NCI-H2107 treated with DMSO at 0.1 percent for 48 hours (cell line): ENCODE measurements around the gene FOXO3.
"Not testable (repeated sequence)": the region's sequence is repeated elsewhere in the genome, so short reads cannot be mapped to it uniquely, and the experiment has no call there.

Experiments used
- DNase-seq: peaks from one replicate; lab custom pipeline; 2025; ENCODE audit not compliant: unreplicated experiment; lab: John Stamatoyannopoulos, UW

FOXO3 gene

GRCh38 chr6:108560463-108561308 lies at the start of gene FOXO3:
Gene FOXO3 (plus strand): TSS chr6:108560917. CDS start chr6:108561209, 292 bp downstream.
- DNase-seq = peak; percentile 30

GRCh38 chr6:108518714-108519576 lies 41.8 kb upstream of the FOXO3 start:
- no peak for DNase-seq

DNA sequence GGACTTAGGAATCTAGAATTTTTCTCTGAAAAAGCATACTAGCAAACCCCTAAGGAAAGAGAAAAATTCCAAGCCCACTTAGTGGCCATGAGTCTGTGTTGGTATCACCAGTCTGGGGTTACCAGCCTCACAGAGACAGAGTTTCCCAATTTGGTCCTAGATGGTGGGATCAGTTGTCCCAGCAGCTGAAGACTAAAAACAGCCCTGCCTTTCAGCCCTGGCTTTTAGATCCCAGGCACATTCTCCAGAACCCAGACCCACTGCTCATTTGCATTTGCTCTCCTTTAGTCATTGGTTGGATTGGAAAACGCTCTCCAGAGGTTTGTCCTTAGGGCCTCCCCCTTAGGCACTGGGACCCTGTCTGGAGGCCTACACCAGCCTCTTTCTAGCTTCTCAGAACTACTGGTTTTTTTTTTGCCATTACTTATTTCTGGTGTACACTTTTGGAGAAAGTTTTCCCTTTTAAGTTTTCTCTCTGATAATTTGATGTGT lies 39.1 kb upstream of the FOXO3 start:
- no peak for DNase-seq

DNA sequence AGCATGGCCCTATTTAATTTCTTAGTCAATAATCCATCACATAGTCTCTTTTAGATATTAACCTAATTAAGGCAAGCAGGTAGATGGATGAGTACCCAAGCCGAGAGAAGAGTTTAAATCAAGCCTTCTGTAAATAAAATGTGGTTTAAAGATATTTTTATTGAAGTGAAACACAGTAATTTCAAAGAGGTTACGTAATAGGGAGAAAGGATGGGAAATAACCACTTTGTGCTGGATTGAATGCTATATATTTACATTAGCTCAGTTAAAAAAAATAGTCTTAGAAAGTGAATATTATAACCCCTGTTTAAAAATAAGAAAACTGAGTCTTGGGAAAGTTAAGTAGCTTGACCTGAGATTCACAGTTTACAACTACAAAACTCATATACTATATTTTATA lies 37.0 kb upstream of the FOXO3 start:
- no peak for DNase-seq

DNA sequence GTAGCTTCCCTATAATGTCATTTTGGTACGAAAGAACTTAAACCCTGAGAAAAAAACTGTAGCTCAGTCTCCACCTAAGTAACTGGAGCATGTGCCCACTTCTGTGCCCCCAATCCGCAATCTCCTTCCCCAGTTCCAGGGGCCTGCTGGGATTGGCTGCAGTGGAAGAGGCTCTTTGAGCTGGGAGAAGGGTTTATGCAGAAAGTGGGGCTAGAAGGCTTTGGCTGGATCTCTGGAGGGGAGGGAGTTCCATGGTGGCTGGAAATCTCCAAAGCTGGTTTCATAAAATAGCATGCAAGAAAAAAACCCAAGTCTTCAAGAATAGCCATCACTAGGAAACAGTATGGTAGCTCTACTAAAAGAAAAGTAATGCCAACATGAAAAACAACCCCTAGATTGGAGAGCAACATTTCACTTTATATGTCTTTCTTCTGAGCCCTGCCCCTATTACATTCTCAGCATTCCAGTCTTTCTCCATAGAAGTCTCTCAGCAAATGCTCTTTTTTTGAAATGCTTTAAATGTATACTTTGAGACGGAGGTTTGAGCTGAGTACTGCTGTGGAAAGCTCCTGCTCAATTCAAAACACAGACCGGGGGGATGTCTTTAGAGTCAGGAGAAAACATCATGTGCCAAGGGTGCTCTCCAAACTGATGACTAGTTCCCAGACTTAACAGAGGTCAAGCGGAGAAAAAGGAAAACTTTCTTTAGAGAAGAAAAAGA lies 36.0 kb upstream of the FOXO3 start:
- DNase-seq = no peak

DNA sequence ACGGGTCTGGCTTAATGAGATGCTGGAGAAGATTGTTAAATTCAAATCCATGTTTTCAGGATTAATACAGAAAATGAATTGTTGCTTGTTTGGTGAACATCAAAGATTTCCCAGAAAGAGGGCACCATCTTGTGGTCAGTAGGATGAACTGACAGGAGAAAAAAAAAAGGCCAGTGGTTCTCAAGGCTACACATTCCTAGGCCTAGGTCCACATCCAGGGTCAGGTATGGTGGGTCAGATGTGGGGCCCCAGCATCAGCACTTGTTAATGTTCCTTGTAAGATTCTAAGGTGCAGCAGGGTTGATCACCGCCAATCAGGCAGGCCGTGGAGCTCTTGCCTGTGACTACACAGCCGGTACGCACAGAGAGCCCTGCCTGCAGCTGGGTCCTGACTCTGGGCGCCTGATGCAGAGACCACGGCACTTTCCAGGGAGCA lies 34.0 kb upstream of the FOXO3 start:
- DNase-seq = peak; percentile 77

DNA sequence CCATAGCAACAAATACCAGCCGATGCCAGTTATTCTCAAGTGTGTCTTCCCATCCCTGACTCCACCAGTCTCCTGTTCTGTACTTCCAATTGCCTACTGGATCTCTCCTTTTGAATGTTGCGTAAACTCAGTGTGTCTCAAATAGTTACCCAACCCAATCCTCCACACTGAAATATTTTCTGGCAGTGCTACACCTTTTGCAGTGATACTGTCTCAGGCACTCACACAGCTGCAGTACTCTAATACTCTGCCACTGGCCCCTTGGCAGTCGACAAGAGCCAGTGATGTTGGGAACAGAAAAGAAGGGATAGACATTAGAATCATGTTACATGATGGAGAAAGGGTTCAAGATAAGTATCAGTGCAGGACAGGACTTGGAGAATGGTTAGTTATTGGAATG lies 31.8 kb upstream of the FOXO3 start:
- DNase-seq = no peak

- DNase-seq = no peak
Measured at GRCh38 chr6:108531332-108531731, 29.4 kb upstream of the FOXO3 start.

GRCh38 chr6:108535114-108535742 lies 25.5 kb upstream of the FOXO3 start:
- no peak for DNase-seq

DNA sequence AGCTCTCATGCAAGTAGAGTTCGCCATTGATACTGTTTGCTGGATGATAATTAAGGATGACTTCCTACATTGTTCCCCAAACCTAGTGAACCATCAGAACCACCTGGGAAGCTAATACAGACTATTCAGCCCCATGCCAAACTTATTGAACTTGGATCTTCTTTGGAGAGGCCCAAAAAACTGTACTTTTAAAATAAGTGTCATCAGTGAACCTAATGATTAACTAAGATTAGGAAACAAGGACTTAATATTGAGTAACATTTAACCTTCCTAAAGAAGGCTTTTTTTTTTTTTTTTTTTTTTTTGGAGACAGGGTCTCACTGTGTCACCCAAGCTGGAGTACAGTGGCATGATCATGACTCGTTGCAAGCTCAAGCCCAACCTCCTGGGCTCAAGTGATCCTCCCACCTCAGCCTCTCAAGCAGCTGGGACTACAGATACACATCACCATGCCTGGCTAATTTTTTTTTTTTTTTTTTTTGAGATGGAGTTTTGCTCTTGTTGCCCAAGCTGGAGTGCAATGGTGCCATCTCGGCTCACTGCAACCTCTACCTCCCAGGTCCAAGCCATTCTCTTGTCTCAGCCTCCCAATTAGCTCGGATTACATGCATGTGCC lies 24.7 kb upstream of the FOXO3 start:
- not testable (repeated sequence) for DNase-seq

- DNase-seq = peak; percentile 94
Measured at GRCh38 chr6:108541843-108542759, 18.6 kb upstream of the FOXO3 start.

- no peak for DNase-seq
Measured at GRCh38 chr6:108543175-108543940, 17.4 kb upstream of the FOXO3 start.

DNA sequence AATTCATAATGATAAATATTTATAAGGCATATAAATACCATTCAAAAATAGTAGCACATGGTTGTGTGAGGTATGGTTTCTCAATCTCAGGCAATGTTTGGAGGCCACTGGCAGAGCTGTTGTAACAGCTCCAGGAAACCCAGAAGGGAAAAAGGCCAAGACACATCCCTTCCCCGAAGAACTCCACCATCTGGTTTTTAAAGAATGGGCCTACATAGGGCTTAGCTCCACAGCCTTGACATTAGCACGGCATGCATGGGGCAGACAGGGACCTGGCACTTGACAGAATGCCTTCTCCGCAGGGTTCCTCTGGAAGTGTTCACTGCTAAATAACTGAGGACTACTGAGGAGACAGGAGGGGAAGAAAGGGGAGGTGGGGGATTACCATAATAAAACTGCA lies 16.1 kb upstream of the FOXO3 start:
- DNase-seq = no peak

DNA sequence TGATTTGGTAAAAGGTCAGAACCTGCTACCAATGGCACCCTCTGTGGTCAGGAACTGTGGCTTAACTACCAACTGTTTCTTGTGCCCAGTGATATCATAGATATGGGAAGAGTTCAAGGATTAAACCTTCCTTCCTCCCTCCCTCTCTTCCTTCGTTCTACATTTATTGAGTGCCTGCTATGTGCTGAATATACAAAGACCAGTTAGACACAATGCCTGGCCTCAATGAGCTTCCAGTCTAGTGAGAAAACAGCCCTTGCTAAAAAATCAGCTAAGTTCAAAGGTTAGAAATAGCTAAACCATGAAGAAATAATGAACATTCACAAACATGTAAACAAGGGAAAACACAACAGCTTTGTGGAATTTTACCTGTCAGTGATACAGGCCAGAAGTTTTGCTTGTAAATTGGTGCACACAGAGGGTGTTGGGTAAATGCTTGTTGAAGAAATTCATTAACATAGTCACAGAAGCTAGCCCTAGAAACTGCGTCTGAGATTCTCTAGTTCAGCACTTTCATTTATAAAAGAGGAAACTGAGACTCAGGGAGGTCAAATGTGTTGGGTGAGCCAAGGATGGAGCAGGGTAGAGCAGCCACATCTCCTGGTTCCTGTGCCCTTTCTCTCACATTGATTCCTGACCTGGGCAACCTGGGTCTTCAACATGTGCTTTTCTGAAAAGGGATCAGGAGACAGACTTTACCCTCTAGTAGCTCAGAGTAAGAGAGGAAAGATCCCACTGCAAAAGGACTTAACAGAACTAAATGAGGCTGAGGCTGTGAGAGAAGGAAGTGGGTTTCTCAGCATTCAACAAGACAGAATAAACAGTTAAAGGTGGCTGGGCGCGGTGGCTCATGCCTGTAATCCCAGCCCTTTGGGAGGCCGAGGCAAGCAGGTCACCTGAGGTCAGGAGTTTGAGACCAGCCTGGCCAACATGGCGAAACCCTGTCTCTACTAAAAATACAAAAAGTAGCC lies 14.4 kb upstream of the FOXO3 start:
- no peak for DNase-seq

DNA sequence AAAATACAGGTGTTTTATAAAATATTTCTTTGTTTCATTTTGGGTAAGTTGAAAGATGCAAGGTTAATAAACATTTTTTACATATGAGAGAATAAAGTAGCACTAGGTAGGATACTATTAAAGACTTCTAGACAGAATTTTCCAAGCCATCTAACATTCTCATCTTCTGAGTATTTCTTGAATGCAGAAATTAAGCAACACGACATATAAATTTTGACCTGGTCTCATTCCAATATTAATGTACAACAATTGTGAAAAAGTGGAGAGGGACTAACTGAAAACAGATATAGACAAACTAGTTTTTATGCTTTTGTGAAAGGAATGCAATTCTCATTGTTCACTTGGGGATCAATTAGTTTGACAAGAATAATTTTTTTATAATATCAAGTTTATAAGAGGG lies 11.5 kb upstream of the FOXO3 start:
- no peak for DNase-seq

DNA sequence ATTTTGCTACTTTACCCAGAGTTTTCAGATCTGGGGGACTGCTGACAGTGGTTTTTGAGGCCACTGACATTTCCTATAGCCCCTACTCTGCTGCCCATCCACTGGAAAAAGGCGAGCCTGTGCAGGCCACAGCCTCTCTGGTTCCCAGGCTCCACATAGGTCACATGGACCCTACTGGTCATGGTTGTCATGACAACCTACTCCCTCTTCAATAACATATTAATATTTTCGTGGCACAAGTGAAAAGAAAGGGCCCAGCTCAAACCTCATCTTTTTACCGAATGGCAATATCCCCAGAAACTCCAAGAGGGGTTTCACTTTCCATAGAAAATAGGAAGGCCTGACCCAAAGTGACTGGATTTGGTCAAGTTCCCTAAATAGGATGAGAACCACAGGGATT lies 11.0 kb upstream of the FOXO3 start:
- DNase-seq = no peak

DNA sequence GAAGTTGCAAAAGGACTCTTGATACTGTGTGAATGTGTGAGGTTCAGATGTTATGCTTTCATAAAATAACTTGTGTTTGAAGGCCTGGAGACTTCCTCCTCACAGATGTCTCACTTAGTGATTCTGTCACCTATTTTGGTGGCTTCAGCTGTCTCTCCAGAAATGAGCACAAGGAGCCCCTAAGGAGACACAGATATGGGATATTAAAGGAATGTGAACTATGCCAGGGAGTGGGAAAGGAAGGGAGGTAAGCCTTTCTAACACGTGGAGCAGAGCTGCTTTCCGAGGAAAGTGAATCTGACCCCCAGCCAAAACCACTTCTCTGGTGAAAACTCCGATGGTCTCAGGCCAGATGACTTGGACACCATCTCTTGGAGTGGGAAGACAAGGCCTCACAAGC lies 10.5 kb upstream of the FOXO3 start:
- no peak for DNase-seq
